Activated naive CD4-positive, alpha-beta T cell treated with anti-CD3 and anti-CD28 coated beads for 36 hours (primary cell): ENCODE data around the gene MBOAT2. TPM values are rescaled to one million over a fixed set of nuclear protein-coding genes. Genes with fewer than 3 reads are reported as not detected.

Experiments used
- CTCF ChIA-PET: fragments of 350-600 bp; sonication (Branson Sonifier 250); formaldehyde crosslinking; loops from one replicate; lab custom pipeline; 2021; ENCODE audit warnings: antibody characterized with exemption; lab: Charles Lee
- DNase-seq: peaks from one replicate; pipeline ENCODE4 v3.0.0-alpha.2; 2020
- H3K27ac Mint-ChIP-seq: one replicate; pipeline ENCODE4 v1.8.0; 2021; ENCODE audit warnings: mild to moderate bottlenecking, mixed read lengths
- H3K27me3 Mint-ChIP-seq: one replicate; pipeline ENCODE4 v1.8.0; 2021; ENCODE audit warnings: low read depth, mixed read lengths
- H3K36me3 Mint-ChIP-seq: one replicate; pipeline ENCODE4 v1.8.0; 2021; ENCODE audit warnings: low read depth, mixed read lengths
- H3K4me1 Mint-ChIP-seq: one replicate; pipeline ENCODE4 v1.8.0; 2021; ENCODE audit warnings: low read depth, mixed read lengths
- H3K4me3 Mint-ChIP-seq: one replicate; pipeline ENCODE4 v1.8.0; 2021; ENCODE audit warnings: mild to moderate bottlenecking, moderate library complexity, mixed read lengths
- H3K9me3 Mint-ChIP-seq: one replicate; pipeline ENCODE4 v1.8.0; 2021; ENCODE audit warnings: mixed read lengths
- intact Hi-C: fragments of 100-400 bp; cut with micrococcal nuclease; formaldehyde crosslinking; loops from one replicate; pipeline ENCODE4 v1.15.1; 2023
- total RNA-seq, 2 experiments: library from RNA; stranded (reverse); gene quantifications; one replicate each; pipeline ENCODE4 v1.2.3, GENCODE V29; 2021

The MBOAT2 gene
- total RNA-seq, 2 experiments from 2014 or later = 4.1 to 4.4 TPM

DNA sequence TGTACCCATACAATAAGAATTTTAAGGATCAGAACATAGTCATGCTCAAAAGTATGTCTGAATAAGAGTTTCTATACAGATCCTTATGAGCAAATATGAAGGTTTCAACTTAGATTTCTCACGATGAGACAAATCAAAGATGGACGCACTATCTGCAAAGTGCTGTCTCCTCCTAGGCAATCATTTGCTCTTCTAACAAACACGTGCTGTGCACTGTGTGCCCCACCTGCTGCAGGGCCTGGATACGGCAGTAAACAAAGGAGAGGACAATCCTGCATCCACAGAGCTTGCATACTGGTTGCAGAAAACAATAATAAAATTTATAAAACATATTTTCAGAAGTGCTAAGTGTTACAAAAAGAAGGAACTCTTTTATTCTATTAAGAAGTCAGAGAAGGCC is 126.2 kb downstream of the MBOAT2 start:
- Mint-ChIP-seq H3K9me3 (no peaks in the 10 kb centered on the region), H3K27ac (no peak overlapping the region), H3K27me3 (peaks cover 4% of the 10 kb centered on the region), H3K36me3 (no peaks in the 10 kb centered on the region), H3K4me1 (no peaks in the 10 kb centered on the region), H3K4me3 (no peak overlapping the region)
- CTCF ChIA-PET = no interaction called here
- intact Hi-C loops = no loop called here
- DNase-seq = no peak

DNA sequence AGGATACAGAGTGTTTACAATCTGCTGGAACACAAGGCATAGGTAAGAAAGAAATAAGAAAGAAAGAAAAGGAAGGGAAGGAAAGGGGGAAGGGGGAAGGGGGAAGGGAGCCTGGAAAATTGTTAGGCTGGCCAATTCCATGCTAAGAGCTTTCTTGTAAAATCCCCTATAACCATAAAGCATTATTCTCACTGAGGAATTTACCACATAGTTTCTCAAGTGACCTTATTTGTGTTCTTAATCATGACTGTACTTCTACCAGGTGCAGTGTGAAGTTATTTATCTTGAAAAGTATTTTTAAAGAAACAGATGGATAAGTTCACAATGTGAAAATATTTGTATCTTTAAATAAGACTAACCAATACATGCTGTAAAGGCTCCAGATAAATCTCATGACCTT is 126.9 kb downstream of the MBOAT2 start:
- peaks cover 4% of the 10 kb centered on the region for H3K27me3 Mint-ChIP-seq
- no peaks in the 10 kb centered on the region for H3K9me3 Mint-ChIP-seq
- intact Hi-C loops = no loop called here
- CTCF ChIA-PET = no interaction called here
- H3K36me3 Mint-ChIP-seq = no peaks in the 10 kb centered on the region
- H3K27ac Mint-ChIP-seq = no peak overlapping the region
- H3K4me3 Mint-ChIP-seq = no peak overlapping the region
- H3K4me1 Mint-ChIP-seq = no peaks in the 10 kb centered on the region
- DNase-seq = no peak

DNA sequence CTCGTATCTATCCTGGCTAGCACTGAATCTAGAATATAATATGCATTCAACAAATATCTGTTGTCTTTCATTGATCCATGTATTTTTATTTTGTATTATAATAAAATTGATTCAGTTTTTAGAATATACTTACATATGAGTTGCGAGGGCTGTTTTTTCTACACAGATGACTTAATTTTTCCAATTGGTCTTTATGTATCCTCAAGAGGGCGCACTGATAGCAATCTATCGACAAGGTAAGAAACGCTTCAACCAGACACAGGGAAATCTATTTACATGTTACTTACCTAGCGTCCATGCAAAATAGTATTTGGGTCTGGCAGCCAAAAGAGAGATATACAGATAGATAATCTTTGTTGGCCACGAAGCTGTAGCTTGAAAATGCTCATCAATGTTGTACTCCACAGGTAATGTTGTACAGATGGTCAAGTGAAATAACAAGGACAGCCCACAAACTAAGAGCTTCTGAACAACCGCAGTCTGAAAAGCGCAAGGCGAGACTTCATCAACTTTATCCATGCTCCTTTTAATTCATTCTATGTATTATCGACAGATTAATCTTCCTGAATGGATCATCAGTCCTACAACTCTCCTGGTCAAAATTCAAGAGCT is 130.6 kb downstream of the MBOAT2 start:
- intact Hi-C loops = loop anchor here (1.0 kb wide), 1 partner anchor 266 kb away; no protein-coding TSS in a partner anchor
- no peak overlapping the region for H3K27ac Mint-ChIP-seq
- no peaks in the 10 kb centered on the region for H3K4me1 Mint-ChIP-seq
- no peak overlapping the region for H3K4me3 Mint-ChIP-seq
- CTCF ChIA-PET = interaction anchor here (0.6 to 1.1 kb wide), 4 partner anchors 9 to 269 kb away, joined by 3 to 4 read pairs (median 3); no protein-coding TSS in a partner anchor
- no peak for DNase-seq
- H3K9me3 Mint-ChIP-seq = no peaks in the 10 kb centered on the region
- no peaks in the 10 kb centered on the region for H3K36me3 Mint-ChIP-seq
- H3K27me3 Mint-ChIP-seq = peaks cover 4% of the 10 kb centered on the region

DNA sequence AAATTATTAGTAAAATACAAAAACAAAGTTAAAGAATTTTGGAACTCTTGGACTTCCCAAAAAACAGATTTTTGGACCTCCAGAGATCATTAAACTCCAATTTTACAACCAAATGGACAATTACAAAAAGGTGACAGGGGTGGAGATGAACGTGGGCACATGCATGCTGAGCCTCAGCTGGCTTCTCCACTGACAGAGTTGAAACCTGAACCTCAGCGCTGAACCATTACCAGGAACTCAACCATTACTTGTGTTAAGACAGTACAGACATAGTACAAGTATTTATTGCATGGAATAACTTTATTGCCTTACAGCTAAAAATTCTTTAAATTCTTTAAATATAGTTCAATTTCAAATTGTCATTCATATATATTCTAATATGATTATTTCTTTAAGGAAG is 133.0 kb downstream of the MBOAT2 start:
- no peak overlapping the region for H3K4me3 Mint-ChIP-seq
- H3K9me3 Mint-ChIP-seq = no peaks in the 10 kb centered on the region
- no peak for DNase-seq
- CTCF ChIA-PET = no interaction called here
- H3K4me1 Mint-ChIP-seq = no peaks in the 10 kb centered on the region
- no peak overlapping the region for H3K27ac Mint-ChIP-seq
- intact Hi-C loops = no loop called here
- no peaks in the 10 kb centered on the region for H3K36me3 Mint-ChIP-seq
- H3K27me3 Mint-ChIP-seq = peaks cover 2% of the 10 kb centered on the region

DNA sequence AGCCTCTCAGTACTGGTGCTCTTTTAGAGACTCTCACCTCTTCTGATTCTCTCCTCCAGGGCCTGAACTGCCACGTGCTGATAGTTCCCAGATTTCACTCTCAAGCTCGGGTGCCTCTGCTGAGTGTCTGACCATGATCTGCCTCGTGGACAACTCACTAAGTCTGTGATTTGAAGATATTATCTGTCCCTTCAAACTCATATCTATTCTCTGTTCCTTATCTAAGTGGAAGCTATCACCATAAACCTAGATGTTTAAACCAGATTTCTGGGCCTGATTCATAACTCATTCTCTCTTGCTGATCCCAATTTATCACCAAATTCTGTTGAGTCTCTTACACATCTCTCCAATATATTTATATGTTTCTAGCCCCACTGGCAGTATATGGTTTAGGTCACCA is 136.1 kb downstream of the MBOAT2 start:
- no peaks in the 10 kb centered on the region for H3K27me3 Mint-ChIP-seq
- DNase-seq = no peak
- CTCF ChIA-PET = interaction anchor here (0.6 kb wide), 1 partner anchor 121 kb away, joined by 3 read pairs; no protein-coding TSS in a partner anchor
- H3K36me3 Mint-ChIP-seq = no peaks in the 10 kb centered on the region
- H3K27ac Mint-ChIP-seq = no peak overlapping the region
- H3K4me1 Mint-ChIP-seq = no peaks in the 10 kb centered on the region
- intact Hi-C loops = no loop called here
- H3K4me3 Mint-ChIP-seq = no peak overlapping the region
- H3K9me3 Mint-ChIP-seq = no peaks in the 10 kb centered on the region

DNA sequence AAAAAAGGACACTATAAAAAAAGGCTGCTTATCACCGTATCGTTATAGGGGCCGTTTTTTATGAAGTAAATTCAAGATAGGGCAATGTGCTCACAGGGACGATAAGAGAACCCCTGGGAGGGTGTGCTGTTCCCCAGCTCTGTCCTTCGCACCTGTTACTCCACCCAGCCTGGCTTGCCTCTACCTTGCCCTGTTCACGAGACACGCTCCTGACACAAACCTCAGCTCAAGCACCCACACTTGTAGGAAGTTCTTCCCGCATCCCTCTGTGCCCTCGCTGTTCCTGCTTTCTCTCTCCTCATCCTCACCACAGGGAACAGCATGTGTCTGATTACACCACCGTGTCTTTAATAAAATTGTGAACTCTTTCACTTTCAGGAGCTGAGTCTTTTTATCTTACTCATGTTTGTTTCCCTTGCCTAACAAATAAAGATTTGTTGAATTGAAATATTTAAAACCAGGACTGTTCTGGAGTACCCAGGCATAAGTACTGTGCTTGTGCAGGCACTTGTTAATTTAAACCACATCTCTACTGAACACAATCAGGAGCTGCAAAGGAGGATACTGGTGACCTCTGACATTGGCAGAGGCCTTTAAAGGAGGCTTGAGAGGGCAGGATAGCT is 140.0 kb downstream of the MBOAT2 start:
- DNase-seq = no peak
- Mint-ChIP-seq H3K4me3 (no peak overlapping the region), H3K27ac (no peak overlapping the region), H3K9me3 (no peaks in the 10 kb centered on the region), H3K27me3 (no peaks in the 10 kb centered on the region), H3K36me3 (no peaks in the 10 kb centered on the region), H3K4me1 (no peaks in the 10 kb centered on the region)
- CTCF ChIA-PET = interaction anchor here (0.8 kb wide), 1 partner anchor 280 kb away, joined by 3 read pairs; no protein-coding TSS in a partner anchor
- intact Hi-C loops = no loop called here

DNA sequence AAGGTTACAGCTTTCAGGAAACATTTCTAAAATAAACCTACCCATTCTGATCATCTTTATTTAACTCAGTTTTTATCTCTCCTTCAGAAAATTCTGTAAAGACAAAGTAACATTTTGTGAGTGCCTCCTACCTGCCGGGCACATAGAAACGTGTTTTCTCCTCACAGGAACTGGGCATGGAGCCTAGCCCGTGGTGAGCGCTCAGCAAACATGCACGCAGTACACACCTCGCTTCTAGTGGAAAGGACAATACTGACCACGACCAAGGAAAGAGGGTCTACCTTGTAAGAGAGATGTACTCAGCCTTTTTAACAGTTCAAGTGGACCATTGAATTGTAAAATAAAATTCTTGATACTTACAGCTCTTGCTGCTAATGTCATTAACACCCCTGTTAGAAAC is 141.3 kb downstream of the MBOAT2 start:
- H3K27me3 Mint-ChIP-seq = no peaks in the 10 kb centered on the region
- H3K4me1 Mint-ChIP-seq = no peaks in the 10 kb centered on the region
- intact Hi-C loops = no loop called here
- H3K4me3 Mint-ChIP-seq = no peak overlapping the region
- no peaks in the 10 kb centered on the region for H3K36me3 Mint-ChIP-seq
- CTCF ChIA-PET = no interaction called here
- no peak overlapping the region for H3K27ac Mint-ChIP-seq
- H3K9me3 Mint-ChIP-seq = no peaks in the 10 kb centered on the region
- no peak for DNase-seq

DNA sequence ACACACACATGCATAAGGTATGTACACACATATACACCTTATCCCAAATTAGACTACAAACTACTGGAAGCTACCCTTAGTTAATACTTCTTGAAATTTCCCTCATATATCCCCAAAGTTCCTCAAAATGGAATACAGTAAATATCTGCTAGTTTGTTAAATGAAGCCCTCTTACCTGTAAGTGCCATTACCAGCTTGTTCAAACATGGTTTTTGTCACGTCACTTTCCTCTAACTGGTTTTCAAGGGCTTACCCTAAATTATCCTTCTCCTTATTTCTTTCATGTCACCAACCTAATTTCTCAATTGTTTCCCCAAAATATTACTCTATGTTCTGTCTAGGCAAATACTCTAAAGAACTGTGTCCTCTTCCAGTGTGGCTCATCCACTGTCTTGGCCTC is 141.7 kb downstream of the MBOAT2 start:
- no peaks in the 10 kb centered on the region for H3K36me3 Mint-ChIP-seq
- CTCF ChIA-PET = no interaction called here
- DNase-seq = no peak
- H3K9me3 Mint-ChIP-seq = no peaks in the 10 kb centered on the region
- no peaks in the 10 kb centered on the region for H3K4me1 Mint-ChIP-seq
- intact Hi-C loops = no loop called here
- no peak overlapping the region for H3K4me3 Mint-ChIP-seq
- no peaks in the 10 kb centered on the region for H3K27me3 Mint-ChIP-seq
- no peak overlapping the region for H3K27ac Mint-ChIP-seq

DNA sequence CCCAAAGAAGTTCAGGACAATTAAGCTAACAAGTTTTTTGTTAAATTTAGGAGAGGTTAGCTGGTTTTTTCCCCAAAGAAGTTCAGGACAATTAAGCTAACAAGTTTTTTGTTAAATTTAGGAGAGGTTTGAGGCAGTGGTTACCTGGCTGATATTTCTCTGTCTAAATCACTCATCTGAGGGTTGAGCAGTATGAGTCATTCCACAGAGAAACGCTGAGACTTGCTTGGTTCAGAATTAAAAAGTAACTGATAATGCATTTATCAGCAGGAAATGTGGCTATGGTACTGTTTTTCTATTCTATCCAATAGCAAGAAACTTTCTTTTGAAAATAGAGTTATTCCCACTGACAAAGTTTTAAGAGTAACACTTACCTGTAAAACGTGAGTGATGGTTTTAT is 143.2 kb downstream of the MBOAT2 start:
- DNase-seq = no peak
- H3K4me3 Mint-ChIP-seq = no peak overlapping the region
- H3K9me3 Mint-ChIP-seq = no peaks in the 10 kb centered on the region
- no peak overlapping the region for H3K27ac Mint-ChIP-seq
- H3K36me3 Mint-ChIP-seq = no peaks in the 10 kb centered on the region
- peaks cover 1% of the 10 kb centered on the region for H3K27me3 Mint-ChIP-seq
- no peaks in the 10 kb centered on the region for H3K4me1 Mint-ChIP-seq
- intact Hi-C loops = no loop called here
- CTCF ChIA-PET = interaction anchor here (0.6 kb wide), 1 partner anchor 252 kb away, joined by 3 read pairs; no protein-coding TSS in a partner anchor

DNA sequence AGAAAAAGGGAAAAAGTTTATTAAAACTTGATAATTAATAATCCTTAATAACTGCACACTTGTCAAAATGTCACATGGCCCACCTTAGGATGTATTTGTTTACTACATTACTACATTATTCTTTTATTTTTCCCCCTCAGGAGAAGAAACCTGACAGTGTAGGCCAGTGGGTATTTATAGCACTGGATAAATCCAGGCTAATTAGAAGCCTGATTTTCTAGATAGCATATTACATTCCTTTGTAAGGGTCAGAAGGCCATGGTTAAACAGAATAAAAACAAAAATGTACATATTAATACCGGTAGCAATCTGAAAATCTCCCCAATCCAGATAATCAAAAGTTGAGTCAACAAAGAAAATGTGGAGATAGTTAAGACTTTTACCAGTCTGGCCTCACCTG is 144.6 kb downstream of the MBOAT2 start:
- DNase-seq = no peak
- Mint-ChIP-seq H3K36me3 (no peaks in the 10 kb centered on the region), H3K27ac (no peak overlapping the region), H3K27me3 (peaks cover 1% of the 10 kb centered on the region), H3K4me3 (no peak overlapping the region), H3K4me1 (no peaks in the 10 kb centered on the region), H3K9me3 (no peaks in the 10 kb centered on the region)
- intact Hi-C loops = no loop called here
- CTCF ChIA-PET = interaction anchor here (0.6 kb wide), 1 partner anchor 960 kb away, joined by 3 read pairs; no protein-coding TSS in a partner anchor

DNA sequence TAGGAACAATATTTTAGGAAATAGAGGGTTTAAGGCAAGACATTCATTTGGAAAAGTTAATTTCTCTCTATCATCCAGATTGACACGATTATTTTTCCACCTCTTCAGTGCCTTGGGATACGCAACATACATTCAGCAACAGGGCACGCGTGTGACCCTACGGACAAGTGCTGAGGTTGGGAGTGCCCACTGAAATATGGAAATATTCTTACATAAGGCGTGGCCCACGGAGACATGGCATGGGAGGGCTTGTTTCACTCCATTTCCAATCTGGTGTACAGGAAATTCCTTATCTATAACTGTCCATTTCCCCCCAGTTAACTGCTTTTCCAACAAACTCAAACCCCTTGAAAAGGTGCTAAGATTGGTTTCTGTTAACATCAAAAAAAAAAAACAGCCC is 145.2 kb downstream of the MBOAT2 start:
- H3K9me3 Mint-ChIP-seq = no peaks in the 10 kb centered on the region
- no peak overlapping the region for H3K4me3 Mint-ChIP-seq
- no peak for DNase-seq
- H3K27ac Mint-ChIP-seq = no peak overlapping the region
- CTCF ChIA-PET = interaction anchor here (0.6 kb wide), 1 partner anchor 961 kb away, joined by 3 read pairs; no protein-coding TSS in a partner anchor
- H3K27me3 Mint-ChIP-seq = peaks cover 1% of the 10 kb centered on the region
- intact Hi-C loops = no loop called here
- no peaks in the 10 kb centered on the region for H3K4me1 Mint-ChIP-seq
- no peaks in the 10 kb centered on the region for H3K36me3 Mint-ChIP-seq

DNA sequence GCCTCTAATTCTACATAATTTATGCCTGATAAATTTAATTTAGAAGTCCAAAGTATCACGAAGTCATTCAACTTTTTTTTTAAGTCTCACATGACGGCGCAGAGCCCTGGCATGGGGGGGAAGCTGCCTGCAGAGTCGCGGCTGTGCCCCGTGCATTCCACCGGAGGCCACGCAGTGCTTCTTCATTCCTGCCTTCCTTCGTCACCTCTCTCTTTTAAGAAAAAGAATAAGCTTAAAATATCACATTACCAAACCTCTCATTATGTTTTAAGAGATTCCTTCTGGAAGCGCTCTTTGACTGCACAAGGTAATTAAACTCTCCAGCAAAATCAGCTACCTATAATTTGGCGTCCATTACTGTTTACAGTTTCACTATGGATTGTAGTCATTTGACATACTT is 145.8 kb downstream of the MBOAT2 start:
- CTCF ChIA-PET = no interaction called here
- Mint-ChIP-seq H3K4me3 (no peak overlapping the region), H3K9me3 (no peaks in the 10 kb centered on the region), H3K27me3 (peaks cover 1% of the 10 kb centered on the region), H3K4me1 (no peaks in the 10 kb centered on the region), H3K27ac (no peak overlapping the region), H3K36me3 (no peaks in the 10 kb centered on the region)
- intact Hi-C loops = no loop called here
- no peak for DNase-seq

DNA sequence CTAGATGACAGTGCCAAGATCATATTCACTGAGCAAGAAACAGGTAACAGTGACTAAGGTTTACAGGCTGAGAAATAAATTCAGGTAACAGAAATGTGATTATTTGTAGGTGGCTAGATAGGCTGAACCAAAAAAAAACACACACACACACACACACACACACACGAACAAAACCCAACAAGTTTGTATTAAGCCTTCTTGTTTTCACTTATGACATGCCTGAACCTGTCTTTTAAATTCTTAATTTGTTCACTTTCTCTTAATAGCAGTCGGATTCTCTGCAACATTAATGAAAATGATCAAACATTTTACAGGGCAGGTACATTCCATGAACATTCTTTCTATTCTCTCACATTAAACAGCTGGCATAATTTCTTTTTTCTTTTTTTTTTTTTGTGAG is 147.3 kb downstream of the MBOAT2 start:
- H3K36me3 Mint-ChIP-seq = no peaks in the 10 kb centered on the region
- no peaks in the 10 kb centered on the region for H3K9me3 Mint-ChIP-seq
- peaks cover 1% of the 10 kb centered on the region for H3K27me3 Mint-ChIP-seq
- CTCF ChIA-PET = no interaction called here
- H3K27ac Mint-ChIP-seq = no peak overlapping the region
- DNase-seq = no peak
- no peaks in the 10 kb centered on the region for H3K4me1 Mint-ChIP-seq
- intact Hi-C loops = no loop called here
- H3K4me3 Mint-ChIP-seq = no peak overlapping the region
